NCI-H2196 (cell line): ENCODE results near the gene CFAP45.

Source experiments
- DNase-seq: peaks from one replicate; lab custom pipeline; 2025; ENCODE audit not compliant: unreplicated experiment; lab: John Stamatoyannopoulos, UW

The CFAP45 gene

GRCh38 chr1:159936273-159936904 lies 36.4 kb upstream of the CFAP45 start:
- DNase-seq: peak; percentile 83

DNA sequence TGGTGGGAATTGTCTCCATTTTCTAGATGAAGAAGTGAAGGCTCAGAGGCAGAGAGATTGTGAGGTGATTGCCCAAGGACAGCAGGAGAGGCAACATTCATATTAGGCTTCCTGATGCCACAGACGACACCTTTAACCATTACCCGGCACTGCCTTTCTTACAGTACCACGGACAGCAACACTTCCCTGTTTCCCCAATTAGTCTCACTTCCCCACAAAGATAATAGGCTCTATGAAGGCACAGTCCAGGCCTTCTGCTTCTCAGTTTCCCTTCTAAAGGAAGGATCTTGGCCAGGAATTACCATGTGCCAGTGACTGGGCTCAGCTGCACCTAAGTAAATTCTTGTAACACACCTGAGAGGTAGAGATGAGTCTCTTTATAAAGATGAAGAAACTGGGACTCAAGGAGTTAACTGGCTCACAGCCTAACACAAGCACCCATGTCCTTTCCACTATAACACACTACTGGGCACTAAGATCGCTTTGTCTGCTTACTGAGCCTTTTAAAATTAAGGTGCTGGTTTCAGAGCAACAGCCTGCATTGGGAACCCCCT lies 35.8 kb upstream of the CFAP45 start:
- no peak for DNase-seq

DNA sequence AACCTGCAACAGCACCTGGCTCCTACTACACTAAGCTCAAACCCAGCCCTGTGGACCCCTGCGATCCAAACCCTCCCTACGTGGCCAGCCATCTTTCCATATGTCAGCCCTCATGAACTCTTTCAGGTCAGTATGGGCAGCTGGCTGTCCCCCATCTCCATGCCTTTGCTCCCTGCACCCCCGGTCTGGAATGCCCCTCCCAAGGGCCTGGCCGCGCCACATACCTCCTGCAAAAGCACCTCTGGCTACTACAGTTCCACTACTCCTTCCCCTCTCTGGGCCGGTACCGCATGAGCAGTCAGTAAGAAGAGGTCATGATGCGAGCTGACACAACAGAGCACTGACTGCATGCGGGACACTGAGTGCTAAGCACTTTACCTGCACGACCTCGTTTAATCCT lies 35.3 kb upstream of the CFAP45 start:
- DNase-seq: no peak

DNA sequence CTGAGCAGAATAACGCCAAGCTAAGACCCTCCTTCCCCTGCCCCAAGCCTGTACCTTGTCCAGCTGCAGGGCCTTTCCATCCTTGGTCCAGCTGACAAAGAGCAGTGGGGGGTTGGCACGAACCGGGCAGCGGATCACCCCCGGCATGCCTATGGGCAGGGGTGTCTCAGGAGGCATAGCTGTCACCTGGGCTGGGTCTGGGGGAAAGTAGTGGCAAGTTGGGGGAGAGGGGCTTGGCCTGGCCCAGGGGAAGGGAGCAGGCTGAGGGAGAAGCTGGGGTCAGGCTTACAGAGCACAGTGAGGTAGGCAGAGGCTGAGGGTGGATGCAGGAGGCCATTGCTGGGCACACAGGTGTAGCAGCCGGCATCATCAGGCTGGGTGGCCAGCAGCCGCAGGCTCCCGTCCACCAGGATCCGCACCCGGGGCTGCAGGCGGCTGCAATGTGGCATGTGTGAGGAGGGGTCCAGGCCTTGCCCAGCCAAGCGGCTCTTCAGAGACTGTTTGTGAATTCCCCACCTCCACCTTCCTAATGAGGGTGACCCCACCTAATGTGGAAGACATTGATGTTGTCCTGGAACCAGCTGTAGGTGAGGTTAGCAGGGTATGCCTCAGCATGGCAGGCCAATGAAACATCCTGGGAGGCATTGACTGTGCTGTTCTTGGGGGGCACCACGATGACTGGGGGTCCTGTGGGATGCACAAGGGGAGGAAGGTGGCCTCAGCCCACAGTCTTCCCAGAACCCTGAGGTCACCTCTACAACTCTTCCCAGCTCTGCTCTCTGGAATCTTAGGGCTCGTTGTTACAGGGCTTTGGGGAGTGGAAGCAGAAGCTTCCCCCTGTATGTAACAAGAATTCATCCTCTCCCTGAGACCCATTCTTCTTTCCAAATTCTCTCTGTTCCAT lies 34.4 kb upstream of the CFAP45 start:
- DNase-seq: no peak

GRCh38 chr1:159933347-159933746 lies 33.4 kb upstream of the CFAP45 start:
- DNase-seq: no peak

- DNase-seq: no peak
Observed at GRCh38 chr1:159932296-159933285, 32.6 kb upstream of the CFAP45 start.

DNA sequence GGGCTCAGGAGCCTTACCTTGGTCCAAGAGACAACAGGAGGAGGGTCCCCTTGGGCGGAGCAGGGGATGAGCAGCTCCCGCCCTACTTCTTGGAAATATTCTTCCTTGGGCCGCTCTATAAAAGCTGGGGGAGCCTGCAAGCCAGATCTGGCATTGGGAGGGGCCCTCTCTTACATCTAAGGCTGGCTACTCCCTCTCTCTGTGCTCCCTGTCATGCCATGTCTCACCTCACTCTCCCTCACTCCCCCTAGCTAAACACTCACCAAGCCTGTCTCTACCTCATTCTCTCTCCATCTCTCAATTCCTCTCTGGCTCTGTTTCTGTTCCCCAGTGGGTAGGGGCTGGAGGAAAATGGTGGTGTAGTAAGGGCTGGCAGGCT lies 31.8 kb upstream of the CFAP45 start:
- DNase-seq: no peak

- DNase-seq: no peak
Observed at GRCh38 chr1:159931101-159931794, 31.3 kb upstream of the CFAP45 start.

DNA sequence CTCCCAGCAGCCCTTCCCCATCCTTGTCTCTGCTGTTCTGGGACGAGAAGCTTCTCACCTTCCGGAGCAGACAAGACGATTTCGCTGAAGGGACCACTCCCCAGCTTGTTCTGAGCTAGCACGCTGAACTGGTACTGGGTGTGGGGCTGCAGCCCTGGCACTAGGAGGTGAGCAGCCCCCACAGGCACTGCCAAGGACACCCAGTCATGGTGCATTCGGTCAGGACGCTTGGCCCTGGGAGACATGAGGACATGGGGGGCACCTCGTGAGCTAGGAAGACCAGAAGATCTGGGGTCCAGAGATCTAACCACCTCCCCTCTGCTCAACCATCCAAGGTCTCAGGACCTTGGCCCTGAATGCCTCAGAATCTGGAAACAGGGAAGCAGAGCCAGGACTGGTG lies 30.7 kb upstream of the CFAP45 start:
- DNase-seq: no peak

DNA sequence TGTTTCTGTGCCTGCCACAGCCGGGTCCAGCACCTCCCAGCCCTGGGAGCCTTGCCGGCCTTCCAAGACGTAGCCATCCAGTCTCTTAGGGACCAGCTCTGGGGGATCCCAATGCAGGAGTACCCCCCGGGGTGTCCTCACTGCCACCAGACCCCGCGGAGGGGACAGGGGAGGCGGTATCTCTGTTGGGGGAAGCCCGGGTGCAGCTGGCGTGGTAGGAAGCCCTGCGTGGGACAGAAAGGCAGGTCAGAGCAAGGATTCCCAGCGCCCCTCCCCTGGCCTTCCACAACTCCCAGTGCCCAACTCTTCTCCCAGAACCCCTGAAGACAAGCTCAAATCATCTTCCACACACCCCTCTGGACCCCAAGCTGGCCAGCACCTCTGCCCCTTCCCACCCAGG lies 30.3 kb upstream of the CFAP45 start:
- no peak for DNase-seq

DNA sequence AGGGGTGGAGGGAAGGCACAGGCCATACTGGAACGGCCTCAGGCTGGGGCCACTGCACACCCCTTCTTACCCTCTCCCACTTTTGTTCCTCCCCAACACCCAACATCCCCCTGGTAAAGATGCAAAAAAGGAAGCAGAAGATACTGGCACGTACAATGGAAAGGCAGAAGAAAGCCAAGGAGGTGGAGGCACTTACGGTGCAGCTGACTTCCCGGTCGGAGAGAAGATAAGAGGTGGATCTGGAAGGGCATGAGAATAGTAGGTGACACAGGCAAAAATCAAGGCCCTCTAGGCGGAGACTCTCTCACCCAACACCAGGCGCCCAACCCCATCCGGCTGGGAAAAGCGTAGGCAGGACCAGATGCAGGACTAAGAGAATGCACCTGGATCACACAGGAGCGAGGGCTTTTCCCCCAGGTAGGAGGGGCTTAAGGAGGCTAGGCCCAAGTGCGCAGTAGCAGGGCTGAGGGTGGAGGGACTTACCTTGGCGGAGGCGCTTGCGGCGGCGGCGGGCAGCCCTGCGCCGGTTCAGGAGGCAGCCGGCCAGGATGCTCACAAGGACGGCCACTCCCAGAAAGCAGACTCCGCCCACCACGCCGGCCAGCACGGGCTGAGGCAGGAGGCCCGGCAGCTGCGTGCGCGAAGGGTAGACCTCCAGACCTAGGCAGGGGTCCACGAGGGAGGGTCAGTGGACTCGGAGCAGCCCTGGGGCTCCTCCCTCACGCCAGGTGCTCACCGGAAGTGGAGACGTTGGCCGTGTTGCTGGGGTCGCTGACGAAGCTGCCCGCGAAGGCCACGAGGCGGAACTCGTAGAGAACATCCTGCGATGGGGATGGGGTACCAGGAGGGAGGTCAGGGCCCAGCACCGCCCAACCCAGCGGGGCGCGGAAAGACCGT lies 29.4 kb upstream of the CFAP45 start:
- DNase-seq: no peak

DNA sequence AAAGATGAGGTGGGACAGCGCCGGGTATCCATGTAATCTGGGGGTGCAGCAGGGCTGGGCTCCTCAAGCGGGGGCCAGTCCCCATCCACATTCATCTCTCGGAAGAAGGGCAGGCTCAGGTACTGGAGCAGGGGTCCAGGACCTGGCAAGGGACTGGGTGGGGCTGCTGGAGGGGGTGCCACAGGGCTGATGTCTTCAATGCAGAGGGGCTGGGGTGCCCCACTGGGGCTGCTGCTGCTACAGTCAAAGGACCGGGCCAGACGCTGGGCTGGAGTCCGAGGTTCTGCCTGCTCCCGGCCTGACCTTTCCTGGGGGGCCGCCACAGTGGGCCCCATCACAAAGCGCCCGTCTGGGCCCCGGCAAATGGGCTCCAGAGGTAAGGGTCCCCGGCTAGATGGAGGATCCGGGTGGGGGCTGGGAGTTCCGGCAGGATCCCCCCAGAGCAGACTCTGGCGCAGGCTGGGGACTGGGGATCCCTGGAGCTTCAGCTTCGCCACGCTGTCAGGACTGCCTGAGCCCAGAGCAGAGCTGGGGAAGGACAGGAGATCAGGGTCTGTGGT lies 28.6 kb upstream of the CFAP45 start:
- no peak for DNase-seq

- DNase-seq: no peak
Observed at GRCh38 chr1:159927849-159928431, 28.0 kb upstream of the CFAP45 start.

GRCh38 chr1:159927211-159927848 lies 27.4 kb upstream of the CFAP45 start:
- DNase-seq: no peak

GRCh38 chr1:159925719-159926078 lies 25.7 kb upstream of the CFAP45 start:
- no peak for DNase-seq

- DNase-seq: peak; percentile 84
Observed at GRCh38 chr1:159924791-159925718, 25.1 kb upstream of the CFAP45 start, which contains the start of gene TAGLN2. TSS of gene TAGLN2 (minus strand) at chr1:159925507. CDS start at chr1:159920509, 4,998 bp downstream.
